Heart left ventricle (tissue), 16 donors: ENCODE data around the gene DDT. TPM values are rescaled to one million over a fixed set of nuclear protein-coding genes. Genes with fewer than 3 reads are reported as not detected.
"Not testable (repeated sequence)": the region's sequence is repeated elsewhere in the genome, so short reads cannot be mapped to it uniquely, and the experiment has no call there.

ENCODE experiments used
- ATAC-seq, 4 donors: fragments of 200-7000 bp; cut with Tn5 transposase; one replicate each; pipeline ENCODE4 v1.9.1; 2020 to 2022; ENCODE audit warnings: moderate library complexity in 4 of 4, mild to moderate bottlenecking in 3 of 4, moderate number of reproducible peaks in 1 of 4
- DNase-seq, 5 donors: peaks; one replicate each; pipeline ENCODE4 v3.0.0-alpha.2; 2020
- H3K27ac ChIP-seq, 12 donors: fragments of 200-600 bp; sonication (generic) in 4 of 12; one replicate each; pipeline versions ENCODE4 v1.5.0 to v1.8.0; 2016 to 2022; ENCODE audit warnings: mild to moderate bottlenecking in 2 of 12
- H3K27me3 ChIP-seq, 9 donors: fragments of 200-600 bp; sonication (generic) in 2 of 9; one replicate each; pipeline versions ENCODE4 v1.5.1 to v1.8.0; 2016 to 2022; ENCODE audit warnings: mild to moderate bottlenecking in 3 of 9
- H3K36me3 ChIP-seq, 9 donors: fragments of 200-600 bp; sonication (generic) in 2 of 9; one replicate each; pipeline versions ENCODE4 v1.5.0 to v1.8.0; 2018 to 2022; ENCODE audit warnings: mild to moderate bottlenecking in 2 of 9
- H3K4me1 ChIP-seq, 12 donors: fragments of 200-600 bp; sonication (generic) in 4 of 12; one replicate each; pipeline versions ENCODE4 v1.5.0 to v1.8.0; 2016 to 2022; ENCODE audit warnings: mild to moderate bottlenecking in 3 of 12
- H3K4me3 ChIP-seq, 12 donors: fragments of 200-600 bp; sonication (generic) in 4 of 12; one replicate each; pipeline versions ENCODE4 v1.5.0 to v1.8.0; 2017 to 2022; ENCODE audit warnings: mild to moderate bottlenecking in 9 of 12, moderate library complexity in 4 of 12
- H3K9me3 ChIP-seq, 12 donors: fragments of 200-600 bp; sonication (generic) in 4 of 12; one replicate each; pipeline versions ENCODE4 v1.5.0 to v1.8.0; 2016 to 2022; ENCODE audit warnings: mild to moderate bottlenecking in 1 of 12
- POLR2A ChIP-seq, 2 donors: fragments of 450-650 bp; IDR thresholded peaks; one replicate each; pipeline ENCODE4 v1.6.1; 2017; ENCODE audit warnings: antibody characterized with exemption in 2 of 2, mild to moderate bottlenecking in 2 of 2, moderate library complexity in 2 of 2
- WGBS, 4 donors: extraction: QIAGEN DNeasy Blood & Tissue Kit in 2 of 4; methylation state at CpG; one replicate each; pipeline versions ENCODE4 v1.1.5 to v1.1.7; 2013 to 2018; 5-methylcytosine and 5-hydroxymethylcytosine counted together
- intact Hi-C, 10 donors: fragments of 100-400 bp; cut with DNase I; formaldehyde crosslinking; loops; one replicate each; pipeline versions ENCODE4 v1.11.1 to v1.14.2; 2022
- polyA plus RNA-seq, 2 donors: library from polyadenylated mRNA; stranded (reverse); fragments of 200-250 nt; gene quantifications; one replicate each; pipeline ENCODE4 v1.2.3, GENCODE V29; 2013
- total RNA-seq, 9 donors: library from RNA; depleted of rRNA in 2 of 9; stranded (reverse); fragments of >200 nt in 2 of 9; fragmentation: NEBNext Ultra II Directional in 3 of 9; extraction: Animal tissue kit (Norgen Biotek cat#: 25700) in 3 of 9; gene quantifications; one replicate each; pipeline versions ENCODE4 v1.1.0 to v1.2.4, GENCODE V29; 2016 to 2023
- TF ChIP-seq, protein P1 (sequence below), 12 donors: fragments of 200-600 bp; sonication (generic) in 4 of 12; IDR thresholded peaks; one replicate each; pipeline versions ENCODE4 v1.5.0 to v1.8.0; 2018 to 2022; ENCODE audit warnings: antibody characterized with exemption in 12 of 12, mild to moderate bottlenecking in 5 of 12
- donor health status: ischemic (EF 13 %, LVEDD 7.1; RV severe dilation, severe dysfunction).
- donor health status: healthy with polysubstance abuse.
- donor health status: DM: no; HTN: yes; CAD: no.
- donor health status: DM: no; HTN: no; CAD: no.
- donor health status: ischemic (EF 25% LVEDD 6.9; RV normal size, moderate dysfunction).
- donor health status: ischemic (EF 25% LVEDD 5.7; RV mildly dilated, moderate dysfunction).
- donor health status: healthy.
- donor health status: DM: yes; HTN: yes; CAD: no.
- donor health status: ischemic (EF 35%, LVEDD 5.7; RV mildly dilated, moderate dysfunction).
- donor health status: nonischemic (EF 11% LVEDD 7.7; RV severe dilation, severe dysfunction).
- donor health status: DM: yes; HTN: yes; CAD: no.
- donor health status: PGD.
- donor health status: ischemic (EF 29% LVEDD 5.4; RV normal size, mild dysfunction).
- donor health status: nonischemic (EF 23%, LVEDD 6.1; RV moderate dilation, normal function).

DDT gene
- total and polyA plus RNA-seq, 11 donors, result 117 to 399 (median 155) TPM

DNA sequence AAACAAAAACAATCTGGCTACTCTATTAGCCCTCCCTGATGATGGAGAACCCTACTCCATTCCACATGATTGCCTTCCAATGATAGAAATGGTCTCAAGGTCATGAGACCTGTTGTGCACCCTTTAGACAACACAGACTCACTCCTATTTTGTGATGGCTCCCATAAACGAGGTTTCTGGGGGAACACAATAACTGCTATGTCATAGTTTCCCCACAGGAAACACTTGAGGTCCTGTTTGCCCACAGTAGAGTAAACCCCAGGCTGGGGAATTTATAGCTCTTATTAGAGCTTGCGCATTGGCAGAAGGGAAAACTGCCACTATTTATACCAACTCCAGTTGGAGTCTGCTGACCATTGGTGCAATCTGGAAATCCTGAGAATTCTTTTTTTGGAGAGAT is 51.3 kb downstream of the DDT start:
- Histone ChIP-seq H3K9me3 (peaks cover 0 to 18% (median 5%) of the 10 kb centered on the region in 12 donors), H3K27me3 (no peaks in the 10 kb centered on the region)
- intact Hi-C loops, result no loop called here

GRCh38 chr22:23921586-23922201 is 52.5 kb downstream of the DDT start:
- WGBS, 4 donors, result 90 to 94% (median 92%) methylated on average over 13 of the region's 13 CpGs
- H3K4me1 ChIP-seq, intact Hi-C loops, DNase-seq, ATAC-seq, H3K27me3 ChIP-seq, H3K4me3 ChIP-seq, H3K27ac ChIP-seq: not testable (repeated sequence)
- Histone ChIP-seq H3K9me3 (peaks cover 0 to 18% (median 5%) of the 10 kb centered on the region in 12 donors), H3K36me3 (peaks cover 0 to 43% (median 17%) of the 10 kb centered on the region in 9 donors)

More for the DNA sequence above, 51.3 kb downstream of the DDT start:
- Histone ChIP-seq H3K36me3 (peaks cover 0 to 48% (median 17%) of the 10 kb centered on the region in 9 donors), H3K4me3 (no peak overlapping the region), H3K4me1 (no peaks in the 10 kb centered on the region), H3K27ac (no peak overlapping the region)
- DNase-seq (no peak), ATAC-seq (no peak)
- no peak for TF ChIP-seq POLR2A (IDR thresholded peaks at IDR 0.05)
- TF ChIP-seq, protein P1, sequence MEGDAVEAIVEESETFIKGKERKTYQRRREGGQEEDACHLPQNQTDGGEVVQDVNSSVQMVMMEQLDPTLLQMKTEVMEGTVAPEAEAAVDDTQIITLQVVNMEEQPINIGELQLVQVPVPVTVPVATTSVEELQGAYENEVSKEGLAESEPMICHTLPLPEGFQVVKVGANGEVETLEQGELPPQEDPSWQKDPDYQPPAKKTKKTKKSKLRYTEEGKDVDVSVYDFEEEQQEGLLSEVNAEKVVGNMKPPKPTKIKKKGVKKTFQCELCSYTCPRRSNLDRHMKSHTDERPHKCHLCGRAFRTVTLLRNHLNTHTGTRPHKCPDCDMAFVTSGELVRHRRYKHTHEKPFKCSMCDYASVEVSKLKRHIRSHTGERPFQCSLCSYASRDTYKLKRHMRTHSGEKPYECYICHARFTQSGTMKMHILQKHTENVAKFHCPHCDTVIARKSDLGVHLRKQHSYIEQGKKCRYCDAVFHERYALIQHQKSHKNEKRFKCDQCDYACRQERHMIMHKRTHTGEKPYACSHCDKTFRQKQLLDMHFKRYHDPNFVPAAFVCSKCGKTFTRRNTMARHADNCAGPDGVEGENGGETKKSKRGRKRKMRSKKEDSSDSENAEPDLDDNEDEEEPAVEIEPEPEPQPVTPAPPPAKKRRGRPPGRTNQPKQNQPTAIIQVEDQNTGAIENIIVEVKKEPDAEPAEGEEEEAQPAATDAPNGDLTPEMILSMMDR (IDR thresholded peaks at IDR 0.05), result no peak
- WGBS, 4 donors, result 56 to 68% (median 66%) methylated on average over 2 of the region's 2 CpGs

Other genes with a start within 250 kb of the DDT start
- 1 to 10 TPM; 2.7 to 4.6 (median 3.3) TPM for gene ZNF70, start 223.3 kb downstream of the DDT start, total RNA-seq
- gene ZNF70, start 223.3 kb downstream of the DDT start, polyA plus RNA-seq, result 1 to 10 TPM; 1.6 to 2.1 TPM
- 1 to 10 TPM in 2 of 9 donors, under 1 TPM in 4, not detected in 3; 0.63 to 3.2 (median 0.84) TPM for gene VPREB3, start 220.0 kb downstream of the DDT start, total RNA-seq
- under 1 TPM; 0.75 to 0.80 TPM for gene VPREB3, start 220.0 kb downstream of the DDT start, polyA plus RNA-seq
- gene C22orf15, start 211.5 kb downstream of the DDT start, total RNA-seq, result not detected
- gene C22orf15, start 211.5 kb downstream of the DDT start, polyA plus RNA-seq, result not detected
- gene CHCHD10, start 206.5 kb downstream of the DDT start, total RNA-seq, result 1,000 to 10,000 TPM in 3 of 9 donors, 100 to 1,000 TPM in 6; 374 to 1,458 (median 944) TPM
- 1,000 to 10,000 TPM in 1 of 2 donors, 100 to 1,000 TPM in 1; 393 to 2,069 TPM for gene CHCHD10, start 206.5 kb downstream of the DDT start, polyA plus RNA-seq
- gene MMP11, start 201.6 kb downstream of the DDT start, total RNA-seq, result 10 to 100 TPM in 5 of 9 donors, 1 to 10 TPM in 4; 5.2 to 17.0 (median 10.4) TPM
- 10 to 100 TPM in 1 of 2 donors, 1 to 10 TPM in 1; 6.2 to 10.5 TPM for gene MMP11, start 201.6 kb downstream of the DDT start, polyA plus RNA-seq
- 10 to 100 TPM; 32.8 to 54.2 (median 45.6) TPM for gene SMARCB1, start 187.5 kb downstream of the DDT start, total RNA-seq
- gene SMARCB1, start 187.5 kb downstream of the DDT start, polyA plus RNA-seq, result 10 to 100 TPM; 30.2 to 75.3 TPM
- 1 to 10 TPM in 7 of 9 donors, under 1 TPM in 2; 0.24 to 2.8 (median 1.7) TPM for gene DERL3, start 135.4 kb downstream of the DDT start, total RNA-seq
- gene DERL3, start 135.4 kb downstream of the DDT start, polyA plus RNA-seq, result 10 to 100 TPM in 1 of 2 donors, 1 to 10 TPM in 1; 1.4 to 12.7 TPM
- gene SLC2A11, start 116.6 kb downstream of the DDT start, total RNA-seq, result 10 to 100 TPM; 13.0 to 31.2 (median 18.7) TPM
- gene SLC2A11, start 116.6 kb downstream of the DDT start, polyA plus RNA-seq, result 10 to 100 TPM in 1 of 2 donors, 1 to 10 TPM in 1; 8.7 to 30.4 TPM
- 100 to 1,000 TPM; 192 to 383 (median 229) TPM for gene MIF, start 80.1 kb downstream of the DDT start, total RNA-seq
- gene MIF, start 80.1 kb downstream of the DDT start, polyA plus RNA-seq, result 100 to 1,000 TPM; 339 to 503 TPM
- 10 to 100 TPM in 1 of 9 donors, 1 to 10 TPM in 7, under 1 TPM in 1; 0.81 to 15.5 (median 6.2) TPM for gene GSTT2B, start 13.2 kb downstream of the DDT start, total RNA-seq
- gene GSTT2B, start 13.2 kb downstream of the DDT start, polyA plus RNA-seq, result 10 to 100 TPM in 1 of 2 donors, 1 to 10 TPM in 1; 6.6 to 19.9 TPM
- 1 to 10 TPM in 5 of 9 donors, not detected in 4; 1.1 to 2.3 (median 2.2) TPM for gene DDTL, start 7.6 kb downstream of the DDT start, total RNA-seq
- gene DDTL, start 7.6 kb downstream of the DDT start, polyA plus RNA-seq, result 1 to 10 TPM; 2.8 to 6.7 TPM
- gene GSTT2, start 5.7 kb upstream of the DDT start, total RNA-seq, result under 1 TPM in 1 of 9 donors, not detected in 8; 0.60 TPM
- gene GSTT2, start 5.7 kb upstream of the DDT start, polyA plus RNA-seq, result 1 to 10 TPM in 1 of 2 donors, under 1 TPM in 1; 0.30 to 2.1 TPM
- not detected for gene GSTT4, start 31.0 kb upstream of the DDT start, total RNA-seq
- gene GSTT4, start 31.0 kb upstream of the DDT start, polyA plus RNA-seq, result not detected
- gene CABIN1, start 36.9 kb upstream of the DDT start, total RNA-seq, result 10 to 100 TPM; 22.3 to 47.7 (median 33.9) TPM
- gene CABIN1, start 36.9 kb upstream of the DDT start, polyA plus RNA-seq, result 10 to 100 TPM; 22.1 to 27.4 TPM
- 10 to 100 TPM in 1 of 9 donors, 1 to 10 TPM in 8; 1.5 to 12.6 (median 2.6) TPM for gene SUSD2, start 207.0 kb upstream of the DDT start, total RNA-seq
- gene SUSD2, start 207.0 kb upstream of the DDT start, polyA plus RNA-seq, result 1 to 10 TPM; 2.7 to 3.5 TPM